K562 (cell line): Measurements from ENCODE around the gene GLI1.

ENCODE experiments used
- HDAC6 ChIP-seq: IDR thresholded peaks from 2 replicates; pipeline ENCODE4 v1.6.1; 2012; ENCODE audit warnings: low read depth, mild to moderate bottlenecking, control low read depth, inconsistent platforms, low read length, moderate library complexity
- POLR2A ChIP-seq: fragments of 450-650 bp; conservative IDR thresholded peaks from 2 replicates; pipeline ENCODE4 v1.6.1; 2016
- REST ChIP-seq, 2 experiments: fragments of 450-650 bp; formaldehyde crosslinking in 1 of 2; IDR thresholded peaks; 2 replicates each; pipeline versions ENCODE4 v1.4.0 to v1.6.1; 2014 to 2020; ENCODE audit warnings: mild to moderate bottlenecking in 2 of 2, borderline replicate concordance in 1 of 2, low read depth in 1 of 2
- TRIM24 ChIP-seq, 2 experiments: fragments of 450-650 bp; IDR thresholded peaks; 2 replicates each; pipeline ENCODE4 v1.6.1; 2016
- YY1 ChIP-seq, 3 experiments: IDR thresholded peaks; 2 replicates each; pipeline ENCODE4 v1.6.1; 2011; ENCODE audit warnings: low read length in 2 of 3, mild to moderate bottlenecking in 2 of 3, moderate library complexity in 2 of 3, borderline replicate concordance in 1 of 3, control low read depth in 1 of 3, low read depth in 1 of 3; ENCODE audit not compliant: insufficient read depth in 3 of 3, insufficient replicate concordance in 2 of 3, control insufficient read depth in 1 of 3, insufficient read length in 1 of 3; ENCODE audit errors: extremely low read depth in 1 of 3
- ZNF76 ChIP-seq: fragments of 250-450 bp; sonication (Bioruptor Pico); IDR thresholded peaks from 2 replicates; pipeline ENCODE4 v1.4.0; 2020; ENCODE audit warnings: mild to moderate bottlenecking, moderate library complexity, borderline replicate concordance

GRCh38 chr12:57511588-57512325 is 52.2 kb downstream of the GLI1 start:
- TF ChIP-seq ZNF76 (CRISPR knock-in tag) (no peak), POLR2A (no peak), YY1 (IDR thresholded peaks at IDR 0.05; ENCODE audit: borderline replicate concordance in 1 of 3, control insufficient read depth in 1 of 3, extremely low read depth in 1 of 3, insufficient read depth in 3 of 3, insufficient read length in 1 of 3, insufficient replicate concordance in 2 of 3, low read depth in 1 of 3, low read length in 2 of 3) (no peak), HDAC6 (no peak), REST (IDR thresholded peaks at IDR 0.05; ENCODE audit: borderline replicate concordance) (no peak), REST (CRISPR knock-in tag; IDR thresholded peaks at IDR 0.05; ENCODE audit: low read depth) (no peak), TRIM24 (IDR thresholded peaks at IDR 0.05) (no peak)
